OCI-M2 (cell line): ENCODE results near the gene THSD4.

ENCODE experiments used
- DNase-seq: peaks from one replicate; lab custom pipeline; 2025; ENCODE audit not compliant: unreplicated experiment; lab: John Stamatoyannopoulos, UW

The THSD4 gene

GRCh38 chr15:71341811-71342550 is 226.7 kb downstream of the THSD4 start:
- DNase-seq = no peak

- DNase-seq = no peak
Measured at GRCh38 chr15:71342658-71343057, 227.4 kb downstream of the THSD4 start.

GRCh38 chr15:71344316-71344715 is 229.0 kb downstream of the THSD4 start:
- no peak for DNase-seq

- no peak for DNase-seq
Measured at GRCh38 chr15:71345186-71345585, 229.9 kb downstream of the THSD4 start.

- DNase-seq = no peak
Measured at GRCh38 chr15:71346464-71346863, 231.2 kb downstream of the THSD4 start.

GRCh38 chr15:71348597-71348996 is 233.3 kb downstream of the THSD4 start:
- no peak for DNase-seq

- DNase-seq = no peak
Measured at GRCh38 chr15:71349336-71349735, 234.1 kb downstream of the THSD4 start.

GRCh38 chr15:71349736-71350526 is 234.7 kb downstream of the THSD4 start:
- no peak for DNase-seq

- no peak for DNase-seq
Measured at GRCh38 chr15:71350622-71351378, 235.5 kb downstream of the THSD4 start.

- DNase-seq = no peak
Measured at GRCh38 chr15:71352125-71352524, 236.9 kb downstream of the THSD4 start.

- DNase-seq = no peak
Measured at GRCh38 chr15:71352765-71353164, 237.5 kb downstream of the THSD4 start.

GRCh38 chr15:71353171-71353570 is 237.9 kb downstream of the THSD4 start:
- DNase-seq = no peak

GRCh38 chr15:71355268-71355667 is 240.0 kb downstream of the THSD4 start:
- no peak for DNase-seq

- DNase-seq = no peak
Measured at GRCh38 chr15:71357321-71357732, 242.1 kb downstream of the THSD4 start.

GRCh38 chr15:71357967-71358366 is 242.7 kb downstream of the THSD4 start:
- no peak for DNase-seq

GRCh38 chr15:71359246-71359645 is 244.0 kb downstream of the THSD4 start:
- DNase-seq = no peak

GRCh38 chr15:71362556-71362955 is 247.3 kb downstream of the THSD4 start:
- DNase-seq = no peak

GRCh38 chr15:71362987-71363968 is 248.0 kb downstream of the THSD4 start:
- no peak for DNase-seq

- no peak for DNase-seq
Measured at GRCh38 chr15:71364117-71364584, 248.9 kb downstream of the THSD4 start.

- no peak for DNase-seq
Measured at GRCh38 chr15:71366522-71366921, 251.3 kb downstream of the THSD4 start.
